ENCODE results near the gene CLSTN1.
A peak's percentile ranks its signal among the peaks of the same experiment; 100 is the strongest.
"Not testable (repeated sequence)": the region's sequence is repeated elsewhere in the genome, so short reads cannot be mapped to it uniquely, and the experiment has no call there.

Gene CLSTN1

GRCh38 chr1:9728451-9729295, 95.1 kb downstream of the CLSTN1 start:
- DNase-seq, result peak; percentile 33

- no peak for DNase-seq
Measured at GRCh38 chr1:9726905-9727595, 96.7 kb downstream of the CLSTN1 start.

GRCh38 chr1:9726406-9726805, 97.4 kb downstream of the CLSTN1 start:
- DNase-seq, result no peak

GRCh38 chr1:9724706-9725476, 98.9 kb downstream of the CLSTN1 start:
- DNase-seq, result peak; percentile 59

- no peak for DNase-seq
Measured at GRCh38 chr1:9723926-9724325, 99.8 kb downstream of the CLSTN1 start.

GRCh38 chr1:9723068-9723805, 100.5 kb downstream of the CLSTN1 start:
- no peak for DNase-seq

GRCh38 chr1:9722378-9722749, 101.4 kb downstream of the CLSTN1 start:
- DNase-seq, result no peak

- DNase-seq, result peak; percentile 75
Measured at GRCh38 chr1:9721606-9722377, 102.0 kb downstream of the CLSTN1 start.

- no peak for DNase-seq
Measured at GRCh38 chr1:9720785-9721605, 102.8 kb downstream of the CLSTN1 start.

GRCh38 chr1:9719978-9720722, 103.6 kb downstream of the CLSTN1 start:
- no peak for DNase-seq

- DNase-seq, result no peak
Measured at GRCh38 chr1:9718006-9718680, 105.6 kb downstream of the CLSTN1 start.

- peak; percentile 84 for DNase-seq
Measured at GRCh38 chr1:9717193-9718005, 106.4 kb downstream of the CLSTN1 start.

GRCh38 chr1:9716404-9717192, 107.2 kb downstream of the CLSTN1 start:
- no peak for DNase-seq

GRCh38 chr1:9715536-9716226, 108.1 kb downstream of the CLSTN1 start:
- DNase-seq, result peak; percentile 58

GRCh38 chr1:9714257-9714718, 109.5 kb downstream of the CLSTN1 start:
- DNase-seq, result peak; percentile 39

GRCh38 chr1:9712767-9713166, 111.0 kb downstream of the CLSTN1 start:
- not testable (repeated sequence) for DNase-seq

GRCh38 chr1:9711466-9712020, 112.2 kb downstream of the CLSTN1 start:
- no peak for DNase-seq

Data from effector CD4-positive, alpha-beta T cell (primary cell).